NCI-H1694 (cell line): ENCODE measurements around the gene DOCK1.

ENCODE experiments used
- DNase-seq: peaks from one replicate; lab custom pipeline; 2025; lab: John Stamatoyannopoulos, UW

DOCK1 gene

GRCh38 chr10:126955396-126955795, 50.2 kb downstream of the DOCK1 start:
- no peak for DNase-seq

GRCh38 chr10:126955934-126956711, 50.9 kb downstream of the DOCK1 start:
- no peak for DNase-seq

DNA sequence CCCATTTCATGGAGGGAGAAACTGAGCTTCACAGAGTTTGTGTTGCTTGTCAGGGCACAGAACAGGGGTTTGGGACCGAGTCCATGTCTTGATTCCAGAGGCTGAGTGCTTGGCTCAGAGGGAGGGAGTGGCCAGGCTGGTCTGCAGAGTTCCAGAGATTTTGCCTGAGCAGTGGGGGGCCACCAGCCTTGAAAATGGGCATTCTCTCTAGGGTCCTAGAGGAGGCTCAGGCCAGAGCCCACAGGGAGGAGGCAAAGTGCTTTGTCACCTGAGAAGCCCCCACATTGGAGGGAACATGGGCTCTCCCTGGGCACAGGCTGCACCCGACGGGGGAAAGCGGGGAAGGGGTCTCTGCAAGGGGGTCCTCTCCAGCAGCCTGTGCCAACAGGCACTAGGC, 51.5 kb downstream of the DOCK1 start:
- no peak for DNase-seq

GRCh38 chr10:126957111-126957510, 51.9 kb downstream of the DOCK1 start:
- no peak for DNase-seq

DNA sequence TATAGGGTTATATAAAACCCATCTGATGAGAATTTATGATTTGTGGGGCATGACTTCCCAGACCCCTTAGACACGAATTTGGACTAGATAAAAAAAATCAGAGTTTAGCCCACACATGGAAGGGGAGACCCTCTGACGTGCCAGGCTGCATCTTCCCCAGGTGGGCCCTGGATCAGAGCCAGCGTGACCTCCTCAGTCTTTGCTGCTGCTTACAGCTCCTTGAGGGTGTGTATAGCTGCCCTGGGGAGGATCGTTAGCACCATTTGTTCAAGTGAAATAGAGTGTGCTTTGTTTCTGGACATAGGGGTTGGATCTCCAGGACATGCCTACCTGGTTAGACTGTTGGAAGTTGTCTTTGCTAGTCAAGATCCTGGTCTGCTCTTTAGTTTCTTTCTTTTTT, 54.2 kb downstream of the DOCK1 start:
- DNase-seq = no peak

GRCh38 chr10:126959906-126960685, 54.9 kb downstream of the DOCK1 start:
- no peak for DNase-seq

- DNase-seq = no peak
These were observed 58.1 kb downstream of the DOCK1 start for GRCh38 chr10:126963354-126963753.

DNA sequence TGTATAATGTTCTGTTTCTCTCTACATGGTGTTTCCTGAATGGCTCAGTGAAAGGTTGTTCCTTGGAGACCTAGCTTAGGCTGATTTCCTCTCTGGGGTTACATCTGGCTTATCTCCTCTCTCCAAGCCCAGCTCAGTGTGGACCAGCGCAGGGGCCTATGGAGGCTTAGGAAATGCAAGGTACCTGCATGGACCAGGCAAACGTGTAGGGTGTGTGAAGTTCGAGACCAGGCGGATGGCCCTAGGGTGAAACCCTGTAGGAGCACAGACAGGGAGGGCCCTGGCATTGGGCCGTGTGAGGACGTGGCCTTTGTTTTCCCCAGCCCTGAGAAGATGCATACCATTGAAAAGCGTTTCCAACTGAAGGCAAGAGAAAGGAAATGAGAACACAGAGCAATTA, 59.0 kb downstream of the DOCK1 start:
- DNase-seq = no peak

DNA sequence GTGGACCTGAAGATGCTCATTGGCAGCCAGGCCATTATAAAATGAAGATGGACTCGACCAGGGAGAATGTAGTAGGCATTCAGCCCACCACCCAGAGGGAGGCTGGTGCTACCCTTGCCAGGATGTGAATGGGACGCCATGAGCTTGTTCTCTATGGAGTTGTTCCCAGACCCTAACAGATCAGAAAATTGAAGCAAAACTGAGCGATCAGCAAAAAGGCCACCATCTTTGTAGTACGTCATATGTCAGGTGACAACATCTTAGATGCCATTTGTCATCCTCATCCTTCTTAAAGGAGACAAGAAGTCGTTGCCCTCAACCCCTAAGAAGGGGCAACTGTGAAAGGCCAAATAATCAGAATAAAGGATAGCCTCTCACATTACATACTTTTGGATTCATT, 61.7 kb downstream of the DOCK1 start:
- DNase-seq = no peak

- no peak for DNase-seq
These were observed 64.1 kb downstream of the DOCK1 start for GRCh38 chr10:126969310-126969709.

DNA sequence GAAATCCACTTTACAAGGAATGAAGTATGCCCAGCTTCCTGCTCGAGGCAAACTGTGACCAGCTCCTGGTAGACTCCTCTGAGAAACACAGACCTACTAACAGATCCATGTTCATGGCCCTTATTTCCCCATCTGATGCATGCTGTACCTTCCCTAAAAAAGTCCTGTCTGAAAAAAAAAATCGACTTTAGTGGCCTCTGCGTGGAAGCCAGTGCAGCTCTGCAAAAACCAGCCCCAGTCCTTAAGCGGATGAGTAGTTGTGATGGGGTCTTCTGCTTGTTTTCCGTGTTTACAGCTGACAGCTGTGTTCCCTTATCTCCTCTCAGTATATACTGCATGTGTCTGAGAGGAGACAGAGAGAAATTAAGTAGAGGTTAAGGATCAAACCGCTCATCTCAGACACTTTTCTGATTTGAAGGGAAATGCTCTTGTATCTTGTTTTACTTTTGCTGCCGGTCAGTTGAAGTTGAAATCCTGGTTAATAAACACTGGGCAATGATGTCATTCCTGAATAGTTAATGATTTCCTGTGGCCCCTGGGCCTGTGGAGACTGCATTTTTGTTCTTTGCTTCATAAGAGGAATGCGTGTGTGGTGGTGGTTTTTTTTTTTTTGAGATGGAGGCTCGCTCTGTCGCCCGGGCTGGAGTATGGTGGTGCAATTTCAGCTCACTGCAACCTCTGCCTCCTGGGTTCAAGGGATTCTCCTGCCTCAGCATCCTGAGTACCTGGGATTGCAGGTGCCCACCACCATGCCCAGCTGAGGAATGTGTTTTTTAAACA, 67.6 kb downstream of the DOCK1 start:
- no peak for DNase-seq

GRCh38 chr10:126975221-126975620, 70.0 kb downstream of the DOCK1 start:
- no peak for DNase-seq

DNA sequence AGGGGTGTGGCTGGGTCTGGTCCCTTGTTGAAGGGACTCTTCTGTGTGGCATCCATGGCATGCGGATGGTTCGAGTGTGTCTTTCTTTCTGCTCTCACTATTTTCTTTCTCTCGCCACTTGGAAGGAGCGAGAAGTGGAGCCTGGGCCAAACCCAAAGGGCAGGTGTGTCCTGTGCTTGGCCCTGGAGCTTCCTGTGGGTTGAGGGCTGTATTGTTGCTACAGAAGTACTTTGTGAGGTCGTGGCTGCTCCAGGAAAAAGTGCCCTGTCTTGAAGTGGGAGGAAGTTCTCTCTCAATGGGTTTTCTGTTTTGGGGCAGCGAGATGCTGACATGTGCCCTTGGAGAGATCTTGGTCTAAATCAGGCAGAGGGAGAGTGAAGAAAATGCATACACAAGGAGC, 72.0 kb downstream of the DOCK1 start:
- DNase-seq = no peak

DNA sequence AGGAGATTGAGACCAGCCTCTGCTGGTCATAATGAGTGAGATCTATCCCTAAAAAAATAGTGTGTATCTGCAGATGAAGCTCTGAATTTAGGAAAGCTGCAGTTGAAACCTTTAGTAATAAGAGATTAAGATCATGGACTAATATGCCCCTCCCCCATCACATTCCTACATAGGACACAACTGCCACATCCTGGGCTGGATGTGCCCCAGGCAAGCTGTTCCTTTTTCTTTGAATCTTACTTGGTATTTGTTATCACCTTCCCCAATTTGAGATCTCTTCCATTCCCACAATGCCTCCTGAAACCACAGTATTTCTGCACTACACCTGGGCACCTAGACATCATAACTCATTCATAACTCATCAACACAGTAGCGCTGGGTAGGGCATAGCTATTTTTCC, 74.1 kb downstream of the DOCK1 start:
- DNase-seq = no peak

- DNase-seq = no peak
These were observed 88.0 kb downstream of the DOCK1 start for GRCh38 chr10:126993208-126993607.

GRCh38 chr10:126997801-126998590, 92.8 kb downstream of the DOCK1 start:
- no peak for DNase-seq

GRCh38 chr10:127000598-127000997, 95.4 kb downstream of the DOCK1 start:
- no peak for DNase-seq

DNA sequence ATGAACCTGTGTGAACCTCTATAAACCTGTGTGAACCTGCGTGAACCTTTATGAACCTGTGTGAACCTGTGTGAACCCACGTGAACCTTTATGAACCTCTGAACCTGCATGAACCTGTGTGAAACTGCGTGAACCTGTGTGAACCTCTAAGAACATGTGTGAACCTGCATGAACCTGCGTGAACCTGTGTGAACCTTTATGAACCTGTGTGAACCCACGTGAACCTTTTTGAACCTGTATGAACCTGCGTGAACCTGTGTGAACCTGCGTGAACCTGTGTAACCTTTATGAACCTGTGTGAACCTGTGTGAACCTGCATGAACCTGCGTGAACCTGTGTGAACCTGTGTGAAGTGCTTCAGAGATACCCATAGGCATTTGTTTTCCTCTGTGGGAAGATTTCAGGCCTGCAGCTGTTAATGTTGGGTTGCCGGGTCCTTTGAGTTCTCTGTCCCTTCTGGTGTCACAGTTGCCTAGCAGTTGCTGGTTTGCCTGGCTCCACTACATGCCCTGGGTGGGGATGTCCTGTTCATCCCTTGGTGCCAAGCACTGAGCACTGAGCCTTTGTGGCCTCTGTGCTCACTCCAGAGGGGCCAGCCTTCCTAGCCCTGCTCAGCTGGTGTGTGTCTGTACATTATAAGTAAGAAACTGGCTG, 97.9 kb downstream of the DOCK1 start:
- DNase-seq = no peak

- no peak for DNase-seq
These were observed 101.2 kb downstream of the DOCK1 start for GRCh38 chr10:127006453-127006852.

DNA sequence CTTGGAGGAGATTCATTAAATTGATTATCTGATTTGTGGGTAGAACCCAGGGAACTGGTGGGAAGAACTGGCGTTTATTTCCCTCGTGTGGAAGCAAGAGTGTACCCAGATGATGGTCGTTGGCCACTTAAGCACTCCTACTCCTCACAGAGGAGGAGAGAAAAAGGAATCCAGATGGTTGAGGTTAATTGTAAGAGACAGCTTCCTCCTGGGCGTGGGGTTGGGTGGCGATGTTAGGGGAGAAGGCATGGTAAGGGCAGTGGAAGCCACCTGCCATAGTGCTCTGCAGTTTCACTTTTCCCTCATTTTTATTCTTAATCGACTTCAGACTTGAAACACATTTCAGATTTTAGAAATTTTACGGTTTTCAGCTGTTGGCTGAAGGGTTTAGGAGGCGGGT, 104.1 kb downstream of the DOCK1 start:
- DNase-seq = no peak

DNA sequence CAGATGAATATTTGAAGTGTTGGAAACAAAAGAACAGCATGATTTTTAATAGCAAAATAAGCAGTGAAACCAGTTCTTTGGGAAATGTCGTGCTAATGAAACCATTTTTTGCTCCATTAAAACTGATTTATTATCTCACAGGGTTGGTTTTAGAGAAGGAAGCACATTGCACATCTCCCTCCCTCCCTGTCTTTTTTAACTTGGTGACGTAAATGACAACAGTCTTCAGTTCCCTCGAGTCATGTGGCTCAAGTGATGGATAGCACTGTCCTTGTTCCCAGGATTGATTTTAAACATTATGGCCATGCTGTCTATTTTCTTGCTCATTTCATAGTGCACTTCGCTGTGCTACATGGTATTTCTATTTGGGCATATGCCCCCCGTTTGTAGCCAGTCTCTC, 105.9 kb downstream of the DOCK1 start:
- no peak for DNase-seq
